Sigmoid colon (tissue), 4 donors: ENCODE data around the gene PDE4D.

Source experiments
- CTCF ChIP-seq, 4 experiments: fragments of 450-650 bp in 3 of 4; fragments of 200-600 bp in 1 of 4; IDR thresholded peaks; one replicate each; pipeline ENCODE4 v1.5.1; 2016 to 2019; ENCODE audit warnings: antibody characterized with exemption in 4 of 4, mild to moderate bottlenecking in 3 of 4, moderate library complexity in 2 of 4
- EP300 ChIP-seq, 4 donors: sonication (generic); formaldehyde crosslinking; IDR thresholded peaks; one replicate each; pipeline ENCODE4 v1.6.1; 2017; ENCODE audit warnings: antibody characterized with exemption in 4 of 4
- POLR2A ChIP-seq, 2 donors: fragments of 450-650 bp; IDR thresholded peaks; one replicate each; pipeline ENCODE4 v1.6.1; 2016; ENCODE audit warnings: antibody characterized with exemption in 2 of 2, mild to moderate bottlenecking in 2 of 2, moderate library complexity in 2 of 2
- POLR2AphosphoS5 ChIP-seq, 4 donors: sonication (generic); formaldehyde crosslinking; IDR thresholded peaks; one replicate each; pipeline ENCODE4 v1.6.1; 2017; ENCODE audit warnings: antibody characterized with exemption in 4 of 4

DNA sequence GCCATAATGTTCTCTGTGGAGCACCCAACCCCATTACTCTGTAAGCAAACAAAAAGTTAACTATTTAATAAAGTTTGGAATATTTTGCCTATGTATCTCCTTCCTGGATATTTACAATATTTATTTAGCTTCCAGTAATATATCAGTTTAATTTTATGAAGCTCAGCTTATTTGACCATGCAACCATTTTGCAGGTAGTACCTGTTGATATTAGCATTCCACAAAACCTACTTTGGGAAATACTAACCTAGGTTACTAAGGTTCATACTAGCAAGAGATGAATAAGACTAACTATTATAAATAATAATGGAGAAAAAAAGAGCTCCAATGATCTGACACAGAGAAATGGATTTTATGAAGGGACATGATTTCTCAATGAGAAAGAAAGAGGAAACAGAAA lies 506.4 kb downstream of the PDE4D start:
- no peak for TF ChIP-seq CTCF (IDR thresholded peaks at IDR 0.05)
- TF ChIP-seq EP300 (IDR thresholded peaks at IDR 0.05), result no peak
- no peak for TF ChIP-seq POLR2AphosphoS5 (IDR thresholded peaks at IDR 0.05)
- TF ChIP-seq POLR2A (IDR thresholded peaks at IDR 0.05), result no peak
